Epithelial cell of proximal tubule (primary cell): ENCODE measurements around the gene LRRC45. TPM values are rescaled to one million over a fixed set of nuclear protein-coding genes. Genes with fewer than 3 reads are reported as not detected.

ENCODE experiments used
- DNase-seq: peaks from one replicate; pipeline ENCODE4 v3.0.0-alpha.2; 2011; ENCODE audit warnings: low read depth
- H3K4me3 ChIP-seq: 2 replicates; pipeline ENCODE4 v1.5.1; 2011; ENCODE audit warnings: low read depth, mild to moderate bottlenecking, low read length
- CTCF ChIP-seq: conservative IDR thresholded peaks from 2 replicates; pipeline ENCODE4 v1.5.1; 2012; ENCODE audit warnings: low read depth, mild to moderate bottlenecking, low read length
- total RNA-seq: library from RNA; depleted of rRNA; stranded (reverse); fragments of >200 nt; gene quantifications from 2 replicates; pipeline ENCODE4 v1.2.3, GENCODE V29; 2015

LRRC45 gene
- total RNA-seq, 1 donor from 2014 or later, result 44.5 TPM

GRCh38 chr17:82021107-82021899 lies 1.8 kb upstream of the LRRC45 start:
- TF ChIP-seq CTCF, result peak; percentile 84
- H3K4me3 ChIP-seq, result peak overlapping the region; percentile 91

GRCh38 chr17:82021900-82022309 lies 1.2 kb upstream of the LRRC45 start:
- DNase-seq, result no peak
- peak overlapping the region; percentile 91 for H3K4me3 ChIP-seq
- no peak for TF ChIP-seq CTCF

More at GRCh38 chr17:82021107-82021899, 1.8 kb upstream of the LRRC45 start:
- DNase-seq, result peak; percentile 22

GRCh38 chr17:82022310-82022980 lies 660 bp upstream of the LRRC45 start, which contains the start of gene CENPX:
CENPX (minus strand) TSS chr17:82022878; CDS start chr17:82022861, 17 bp downstream.
- no peak for DNase-seq
- TF ChIP-seq CTCF, result no peak
- peak within 1 kb of the TSS; percentile 91 for H3K4me3 ChIP-seq

GRCh38 chr17:82023447-82024241 lies 539 bp downstream of the LRRC45 start:
- no peak for DNase-seq

GRCh38 chr17:82024859-82025258 lies 1.8 kb downstream of the LRRC45 start:
- H3K4me3 ChIP-seq, result no peak overlapping the region
- TF ChIP-seq CTCF, result no peak
- DNase-seq, result no peak

More at GRCh38 chr17:82023447-82024241, 539 bp downstream of the LRRC45 start:
- peak overlapping the region; percentile 88 for H3K4me3 ChIP-seq
- TF ChIP-seq CTCF, result no peak

GRCh38 chr17:82025401-82026107 lies 2.4 kb downstream of the LRRC45 start:
- no peak for DNase-seq
- TF ChIP-seq CTCF, result no peak
- H3K4me3 ChIP-seq, result no peak overlapping the region
